K562 (cell line): ENCODE results near the gene GCSH. TPM values are rescaled to one million over a fixed set of nuclear protein-coding genes. Genes with fewer than 3 reads are reported as not detected.

Experiments used
- ATAC-seq: fragments of 200-7000 bp; cut with Tn5 transposase; 3 replicates; pipeline ENCODE4 v1.9.1; 2020; ENCODE audit warnings: moderate library complexity
- BruUV-seq: library from RNA; stranded (reverse); fragments of 400-500 nt; replicated peaks from 2 replicates; lab custom pipeline; 2021; lab: Mats Ljungman, UMichigan
- CTCF ChIA-PET: fragments of 300-600 bp; formaldehyde crosslinking; extraction: SDS; loops from one replicate; lab custom pipeline; 2021; ENCODE audit warnings: low intra/inter-chr PET ratio; lab: Yijun Ruan, JAX
- POLR2A ChIA-PET: fragments of 300-600, 350-650 bp; sonication (Branson Sonifier 250); formaldehyde crosslinking; extraction: SDS; loops from one replicate; lab custom pipeline; 2021; ENCODE audit warnings: antibody characterized with exemption, inconsistent platforms; lab: Yijun Ruan, JAX
- DNase-seq, 4 experiments: peaks; one replicate each; pipeline versions ENCODE4 v3.0.0 to v3.0.0-alpha.2; 2011 to 2018; ENCODE audit warnings: low spot score in 3 of 4, mixed read lengths in 3 of 4; ENCODE audit errors: extremely low read depth in 1 of 4
- FAIRE-seq: peaks from 2 replicates; lab custom pipeline; 2011; peaks lifted over from hg19 to GRCh38; lab: Jason Lieb, UNC
- H2AFZ ChIP-seq: 2 replicates; pipeline ENCODE4 v1.6.0; 2011; ENCODE audit warnings: low read depth, low read length, control low read depth, inconsistent platforms
- H3K27ac ChIP-seq: fragments of 200-600 bp; 3 replicates; pipeline ENCODE4 v1.8.0; 2011; ENCODE audit warnings: low read depth, mild to moderate bottlenecking, control low read depth, inconsistent platforms, low read length, moderate library complexity, mixed read lengths; ENCODE audit errors: extremely low read depth
- H3K27me3 ChIP-seq, 2 experiments: fragments of 300-600 bp in 1 of 2; 2 replicates in 1 of 2; 3 replicates in 1 of 2; pipeline versions ENCODE4 v1.6.0 to v1.8.0; 2011; ENCODE audit warnings: inconsistent platforms in 2 of 2, low read length in 2 of 2, mild to moderate bottlenecking in 1 of 2, mixed read lengths in 1 of 2, moderate library complexity in 1 of 2; ENCODE audit not compliant: control insufficient read depth in 2 of 2, insufficient read depth in 2 of 2
- H3K36me3 ChIP-seq: fragments of 300-600 bp; 3 replicates; pipeline ENCODE4 v1.8.0; 2011; ENCODE audit warnings: mild to moderate bottlenecking, low read length, inconsistent platforms; ENCODE audit not compliant: control insufficient read depth, insufficient read depth
- H3K4me1 ChIP-seq, 2 experiments: fragments of 200-600 bp in 1 of 2; replicated peaks in 1 of 2; 2 replicates in 1 of 2; 3 replicates in 1 of 2; pipeline versions ENCODE4 v1.5.1 to v1.8.0; 2011; ENCODE audit warnings: inconsistent platforms in 2 of 2, low read length in 2 of 2, mild to moderate bottlenecking in 1 of 2, mixed read lengths in 1 of 2, moderate library complexity in 1 of 2; ENCODE audit not compliant: control insufficient read depth in 2 of 2, insufficient read depth in 2 of 2
- H3K4me2 ChIP-seq: 2 replicates; pipeline ENCODE4 v1.6.1; 2011; ENCODE audit warnings: low read length, control low read depth, inconsistent platforms, mixed read lengths; ENCODE audit not compliant: insufficient read depth
- H3K4me3 ChIP-seq: fragments of 200-600 bp; sonication (generic), shearing (Covaris generic); 2 replicates; pipeline ENCODE4 v1.5.1; 2016; ENCODE audit warnings: control low read depth, inconsistent platforms
- H3K79me2 ChIP-seq: fragments of 200-600 bp; 3 replicates; pipeline ENCODE4 v1.8.0; 2011; ENCODE audit warnings: low read length, inconsistent platforms; ENCODE audit not compliant: control insufficient read depth, insufficient read depth
- H3K9ac ChIP-seq, 2 experiments: 2 replicates each; pipeline versions ENCODE4 v1.6.0 to v1.6.1; 2011; ENCODE audit warnings: low read depth in 2 of 2, low read length in 2 of 2, control low read depth in 1 of 2, inconsistent platforms in 1 of 2, mild to moderate bottlenecking in 1 of 2, mixed read lengths in 1 of 2; ENCODE audit not compliant: insufficient read depth in 1 of 2
- H3K9me1 ChIP-seq: one replicate; pipeline ENCODE4 v1.6.0; 2011; ENCODE audit warnings: inconsistent platforms, mild to moderate bottlenecking, low read length, moderate library complexity; ENCODE audit not compliant: control insufficient read depth, insufficient read depth
- H3K9me3 ChIP-seq: replicated peaks from 2 replicates; pipeline ENCODE4 v1.5.1; 2011; ENCODE audit warnings: low read depth, low read length, inconsistent platforms; ENCODE audit not compliant: control insufficient read depth, insufficient read depth
- H4K20me1 ChIP-seq: replicated peaks from 2 replicates; pipeline ENCODE4 v1.6.1; 2011; ENCODE audit warnings: low read length, inconsistent platforms, mixed read lengths; ENCODE audit not compliant: control insufficient read depth, insufficient read depth
- CEBPB ChIP-seq: fragments of 450-650 bp; IDR thresholded peaks from 2 replicates; pipeline ENCODE4 v1.6.1; 2016; ENCODE audit warnings: missing genetic modification characterization, missing compliant biosample characterization
- CEBPG ChIP-seq, 3 experiments: fragments of 200-800 bp in 1 of 3; sonication (Bioruptor generic) in 1 of 3; sonication (generic) in 1 of 3; formaldehyde crosslinking in 1 of 3; IDR thresholded peaks in 2 of 3; conservative IDR thresholded peaks in 1 of 3; 2 replicates each; pipeline versions ENCODE4 v1.6.1 to v1.8.0; 2016 to 2022; ENCODE audit warnings: missing compliant biosample characterization in 2 of 3, missing genetic modification characterization in 2 of 3, mild to moderate bottlenecking in 1 of 3, missing genetic modification reagents in 1 of 3
- WGBS: fragments of 100-300 bp; shearing (Covaris generic); methylation state at CpG from one replicate; pipeline ENCODE4 v1.1.6; 2016; ENCODE audit warnings: low coverage, mixed read lengths; ENCODE audit not compliant: insufficient coverage; ENCODE audit errors: missing lambda C conversion rate; 5-methylcytosine and 5-hydroxymethylcytosine counted together
- in situ Hi-C: fragments of 300-500 bp; cut with MboI; formaldehyde crosslinking; loops from 4 replicates; pipeline ENCODE4 v1.15.0; 2018; ENCODE audit warnings: inconsistent platforms, mixed read lengths
- intact Hi-C: fragments of 100-400 bp; cut with micrococcal nuclease; formaldehyde crosslinking; loops from 2 replicates; pipeline ENCODE4 v1.14.2; 2022
- polyA plus RNA-seq, 8 experiments: library from polyadenylated mRNA; depleted of rRNA in 4 of 8; stranded (reverse) in 5 of 8; unstranded in 3 of 8; fragments of >200 nt; fragmentation: Nextera tagmentation in 2 of 8; fragmentation: Illumina TruSeq in 1 of 8; extraction: Ambion mirVana in 2 of 8; extraction: Trizol in 1 of 8; gene quantifications; 2 replicates each; pipeline versions ENCODE4 v1.2.1 to v1.2.3, GENCODE V29; 2011 to 2014; ENCODE audit warnings: inconsistent platforms in 1 of 8, missing spikeins in 1 of 8
- total RNA-seq, 7 experiments: library from RNA; depleted of rRNA in 6 of 7; stranded (reverse); fragments of >200 nt in 6 of 7; fragmentation: Illumina TruSeq in 2 of 7; extraction: Trizol in 2 of 7; gene quantifications; 2 replicates each; pipeline versions ENCODE4 v1.2.1 to v1.2.3, GENCODE V29; 2011 to 2021; ENCODE audit warnings: low replicate concordance in 1 of 7
- TF ChIP-seq, protein P1 (sequence below): IDR thresholded peaks from 2 replicates; pipeline ENCODE4 v1.6.1; 2011; ENCODE audit warnings: borderline replicate concordance, low read depth, mild to moderate bottlenecking, moderate library complexity, low read length; ENCODE audit not compliant: insufficient read depth, poor library complexity, severe bottlenecking

Gene GCSH
- total and polyA plus RNA-seq, 9 of the 15 experiments (the other 6 are each of a cell fraction or from before 2014, with no cell fraction given), result 35.0 to 121 (median 89.0) TPM

DNA sequence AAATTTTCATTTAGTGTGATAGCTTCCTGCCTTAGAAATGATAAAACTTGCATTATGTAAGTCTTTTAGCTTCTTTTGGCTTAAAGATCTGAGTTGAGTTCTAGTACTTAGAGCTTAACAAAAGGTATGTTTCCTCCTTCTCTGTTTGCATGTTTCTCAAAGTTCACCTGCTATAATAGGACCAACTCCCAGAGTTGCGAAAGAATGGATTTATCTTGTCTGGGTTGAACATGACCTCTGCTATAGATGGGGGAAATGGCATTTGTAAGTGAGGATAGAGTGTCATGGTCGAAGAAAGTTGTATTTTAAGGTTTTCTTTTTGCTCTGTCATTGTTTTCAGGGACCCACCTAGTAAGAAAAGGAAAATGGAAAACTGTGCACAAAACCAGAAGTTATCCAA, 53.4 kb downstream of the GCSH start:
- Histone ChIP-seq H3K9ac (no peak overlapping the region), H3K27me3 (no peaks in the 10 kb centered on the region), H3K4me2 (no peak overlapping the region), H3K9me3 (peaks cover under 1% of the 10 kb centered on the region; the same call in 1 of the 2 replicates), H4K20me1 (no peaks in the 10 kb centered on the region), H3K36me3 (peaks cover 74% of the 10 kb centered on the region), H2AFZ (no peak overlapping the region), H3K79me2 (peaks cover 10% of the 10 kb centered on the region), H3K4me1 (no peaks in the 10 kb centered on the region; a peak in 1 of 5 replicates), H3K27ac (no peak overlapping the region), H3K9me1 (no peaks in the 10 kb centered on the region), H3K4me3 (no peak overlapping the region)
- POLR2A ChIA-PET, result interaction anchor here (0.6 to 1.0 kb wide), 2 partner anchors 10 kb away, joined by 3 read pairs; no protein-coding TSS in a partner anchor
- 86% methylated on average over 2 of the region's 2 CpGs for WGBS
- DNase-seq, result no peak
- intact Hi-C loops (no loop called here), in situ Hi-C loops (no loop called here)
- TF ChIP-seq CEBPB (tag) (peak; percentile 68; the same call in 1 of the 2 replicates), CEBPG (CRISPR knock-in tag; IDR thresholded peaks at IDR 0.05) (no peak), CEBPG (tag; conservative IDR thresholded peaks at IDR 0.05 in 1 of 2, IDR thresholded peaks at IDR 0.05 in 1 of 2) (peak in 1 of 2 experiments; percentile 35; a peak in 1 of 4 replicates)
- TF ChIP-seq, protein P1, sequence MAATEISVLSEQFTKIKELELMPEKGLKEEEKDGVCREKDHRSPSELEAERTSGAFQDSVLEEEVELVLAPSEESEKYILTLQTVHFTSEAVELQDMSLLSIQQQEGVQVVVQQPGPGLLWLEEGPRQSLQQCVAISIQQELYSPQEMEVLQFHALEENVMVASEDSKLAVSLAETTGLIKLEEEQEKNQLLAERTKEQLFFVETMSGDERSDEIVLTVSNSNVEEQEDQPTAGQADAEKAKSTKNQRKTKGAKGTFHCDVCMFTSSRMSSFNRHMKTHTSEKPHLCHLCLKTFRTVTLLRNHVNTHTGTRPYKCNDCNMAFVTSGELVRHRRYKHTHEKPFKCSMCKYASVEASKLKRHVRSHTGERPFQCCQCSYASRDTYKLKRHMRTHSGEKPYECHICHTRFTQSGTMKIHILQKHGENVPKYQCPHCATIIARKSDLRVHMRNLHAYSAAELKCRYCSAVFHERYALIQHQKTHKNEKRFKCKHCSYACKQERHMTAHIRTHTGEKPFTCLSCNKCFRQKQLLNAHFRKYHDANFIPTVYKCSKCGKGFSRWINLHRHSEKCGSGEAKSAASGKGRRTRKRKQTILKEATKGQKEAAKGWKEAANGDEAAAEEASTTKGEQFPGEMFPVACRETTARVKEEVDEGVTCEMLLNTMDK, result no peak
- no peak for ATAC-seq
- CTCF ChIA-PET, result no interaction called here
- FAIRE-seq, result no peak
- no TSS peak for BruUV-seq
